Putamen (tissue), 1 donor: Measurements from ENCODE around the gene EIPR1.

Experiments
- DNase-seq: peaks from one replicate; pipeline ENCODE4 v3.0.0-alpha.2; 2016; ENCODE audit warnings: low spot score

Gene EIPR1

DNA sequence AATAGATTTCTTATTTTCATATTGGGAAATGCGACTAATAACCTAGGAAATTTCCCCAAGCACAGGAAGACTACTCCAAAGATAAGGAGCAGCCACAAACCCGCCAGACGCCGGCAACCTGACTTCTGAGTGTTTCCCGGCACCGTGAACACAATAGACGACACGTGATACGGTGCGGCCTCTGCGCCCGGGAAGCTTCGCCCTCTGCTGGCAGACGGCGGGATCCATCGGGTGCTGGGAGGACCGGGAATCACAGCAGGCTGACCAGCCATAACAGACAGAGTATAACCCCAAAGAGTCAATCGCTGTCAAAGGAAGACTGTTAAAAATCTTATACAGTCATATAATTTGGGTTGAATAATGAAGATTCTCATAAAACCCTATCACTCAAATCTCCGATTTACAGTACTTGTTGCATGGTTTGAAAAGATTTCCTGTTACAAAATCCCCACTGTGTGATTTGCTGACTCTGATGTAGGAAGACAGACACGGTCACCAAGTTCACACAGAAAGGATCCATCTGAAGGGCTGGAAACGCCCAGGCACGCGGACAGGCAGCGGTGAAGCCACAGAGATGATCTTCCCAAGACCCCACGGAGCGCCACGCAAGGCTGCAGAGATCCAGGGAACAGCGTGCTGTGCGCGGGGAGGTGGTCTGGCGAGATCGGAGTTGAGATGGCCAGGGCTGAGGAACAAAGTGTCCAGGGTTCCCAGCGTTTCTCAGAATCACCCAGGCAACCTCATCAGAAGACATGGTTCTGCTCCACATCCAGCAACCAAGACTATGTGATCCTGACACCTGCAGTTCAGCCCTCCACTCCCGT is 73.8 kb downstream of the EIPR1 start:
- peak; percentile 78 for DNase-seq

GRCh38 chr2:3302751-3303582 is 74.7 kb downstream of the EIPR1 start:
- DNase-seq = no peak

GRCh38 chr2:3302421-3302750 is 75.2 kb downstream of the EIPR1 start:
- no peak for DNase-seq

DNA sequence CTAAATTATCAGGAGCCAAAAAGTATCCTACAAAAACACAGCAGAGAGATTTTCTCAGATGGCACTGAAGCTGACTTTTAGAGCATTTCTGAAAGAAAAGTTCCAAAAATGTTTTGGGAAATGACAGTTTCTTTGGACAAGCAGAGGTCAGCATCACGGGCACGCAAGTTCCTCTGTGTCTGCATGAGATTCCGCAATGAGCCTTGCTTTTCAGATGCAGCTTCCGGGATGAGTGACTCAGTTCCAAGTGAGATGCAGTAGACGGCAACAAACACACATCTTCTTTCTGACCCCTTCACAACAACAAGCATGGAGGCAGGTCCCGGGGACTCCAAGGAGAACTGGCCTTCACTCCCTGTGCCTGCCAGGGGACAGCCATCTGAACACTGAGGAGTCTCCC is 76.6 kb downstream of the EIPR1 start:
- no peak for DNase-seq

- DNase-seq = no peak
Observed at GRCh38 chr2:3300224-3300995, 77.2 kb downstream of the EIPR1 start.

DNA sequence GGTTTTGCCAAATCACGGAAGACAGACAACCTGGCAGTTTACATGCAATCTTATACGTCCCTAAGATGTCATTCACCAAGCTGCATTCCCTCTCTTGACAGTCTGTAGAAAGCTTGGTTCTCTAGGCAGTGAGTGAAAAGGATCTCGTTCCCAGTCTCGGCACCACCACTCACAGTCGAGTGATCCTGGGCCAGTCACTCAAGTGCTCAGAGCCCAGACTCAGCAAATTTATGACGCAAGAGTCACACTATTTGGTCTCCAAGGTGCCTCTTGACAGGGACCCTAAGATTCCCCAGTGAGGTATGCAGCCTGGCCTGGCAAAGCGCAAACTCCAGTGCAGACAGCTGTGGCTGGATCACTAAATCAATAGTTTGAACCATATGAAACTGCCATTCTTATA is 77.9 kb downstream of the EIPR1 start:
- no peak for DNase-seq

DNA sequence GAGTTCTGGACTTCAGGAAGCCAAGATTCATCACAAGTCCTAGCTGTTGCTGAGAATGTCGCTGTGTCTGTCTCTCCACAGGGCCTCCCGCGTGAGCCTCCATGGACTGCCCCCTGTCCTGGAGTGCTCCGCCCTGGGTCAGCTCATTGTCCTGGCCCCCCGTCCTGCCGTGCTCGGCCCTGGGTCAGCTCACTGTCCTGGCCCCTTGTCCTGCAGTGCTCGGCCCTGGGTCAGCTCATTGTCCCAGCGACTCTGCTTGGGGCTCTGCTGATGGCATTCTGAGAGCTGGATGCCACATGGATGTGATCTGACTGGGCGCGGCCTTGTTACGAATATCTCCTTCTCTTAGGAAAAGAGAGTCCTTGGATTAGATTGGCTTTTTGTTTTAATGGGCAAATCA is 78.5 kb downstream of the EIPR1 start:
- DNase-seq = no peak

DNA sequence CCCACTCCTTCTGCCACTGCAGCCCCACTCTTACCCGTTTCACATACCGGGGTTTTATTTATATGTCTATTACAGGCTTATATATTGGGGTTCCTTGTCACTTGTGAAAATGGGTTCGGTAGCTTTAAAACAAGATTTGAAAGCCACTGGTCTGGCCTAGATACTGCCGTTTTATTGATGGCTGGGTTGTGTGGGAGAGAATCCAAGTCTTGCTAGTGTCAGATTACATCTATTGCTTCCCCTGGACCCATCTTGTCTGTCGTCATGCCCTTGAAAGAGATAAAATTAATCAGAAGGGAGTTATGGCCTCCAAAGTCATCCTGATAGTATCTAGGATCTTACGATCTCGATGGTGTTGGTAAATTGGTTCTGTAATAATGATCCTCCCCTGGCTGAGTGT is 79.4 kb downstream of the EIPR1 start:
- DNase-seq = no peak

GRCh38 chr2:3297523-3297922 is 80.1 kb downstream of the EIPR1 start:
- no peak for DNase-seq

DNA sequence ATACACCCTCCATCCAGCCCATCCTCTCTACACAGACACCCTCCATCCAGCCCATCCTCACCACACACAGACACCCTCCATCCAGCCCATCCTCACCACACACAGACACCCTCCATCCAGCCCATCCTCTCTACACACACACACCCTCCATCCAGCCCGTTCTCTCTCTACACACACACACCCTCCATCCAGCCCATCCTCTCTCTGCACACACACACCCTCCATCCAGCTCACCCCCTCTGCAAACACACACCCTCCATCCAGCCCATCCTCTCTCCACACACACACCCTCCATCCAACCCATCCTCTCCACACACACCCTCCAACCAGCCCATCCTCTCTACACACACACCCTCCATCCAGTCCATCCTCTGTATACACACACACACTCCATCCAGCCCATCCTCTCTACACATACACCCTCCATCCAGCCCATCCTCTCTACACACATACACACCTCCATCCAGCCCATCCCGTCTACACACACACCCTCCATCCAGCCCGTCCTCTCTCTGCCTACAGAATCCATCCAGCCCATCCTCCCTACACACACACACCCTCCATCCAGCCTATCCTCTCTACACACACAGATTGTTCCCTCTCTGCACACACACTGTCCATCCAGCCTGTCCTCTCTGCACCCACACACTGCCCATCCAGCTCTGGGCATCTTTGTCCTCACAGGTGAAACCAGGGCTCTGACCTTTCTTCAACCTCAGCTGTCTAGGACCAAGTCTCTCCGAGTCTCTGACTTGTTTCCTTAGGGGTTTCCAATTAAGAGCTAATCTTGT is 81.2 kb downstream of the EIPR1 start:
- DNase-seq = no peak

GRCh38 chr2:3294493-3294892 is 83.1 kb downstream of the EIPR1 start:
- no peak for DNase-seq

DNA sequence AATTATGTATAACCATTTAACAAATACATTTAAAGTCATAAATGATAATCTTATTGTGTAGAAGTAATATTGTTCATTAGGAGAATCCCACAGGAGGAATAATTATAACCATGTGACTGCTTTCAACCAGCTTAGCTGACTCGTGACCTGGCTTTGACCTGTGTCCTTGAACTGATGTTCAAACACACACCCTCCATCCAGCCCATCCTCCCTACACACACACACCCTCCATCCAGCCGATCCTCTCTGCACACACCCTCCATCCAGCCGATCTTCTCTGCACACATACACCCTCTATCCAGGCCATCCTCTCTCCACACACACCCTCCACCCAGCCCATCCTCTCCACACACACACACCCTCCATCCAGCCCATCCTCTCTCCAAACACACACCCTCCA is 83.5 kb downstream of the EIPR1 start:
- no peak for DNase-seq

- DNase-seq = no peak
Observed at GRCh38 chr2:3293221-3293620, 84.4 kb downstream of the EIPR1 start.

- no peak for DNase-seq
Observed at GRCh38 chr2:3292416-3292815, 85.2 kb downstream of the EIPR1 start.

- DNase-seq = no peak
Observed at GRCh38 chr2:3291750-3292149, 85.9 kb downstream of the EIPR1 start.

DNA sequence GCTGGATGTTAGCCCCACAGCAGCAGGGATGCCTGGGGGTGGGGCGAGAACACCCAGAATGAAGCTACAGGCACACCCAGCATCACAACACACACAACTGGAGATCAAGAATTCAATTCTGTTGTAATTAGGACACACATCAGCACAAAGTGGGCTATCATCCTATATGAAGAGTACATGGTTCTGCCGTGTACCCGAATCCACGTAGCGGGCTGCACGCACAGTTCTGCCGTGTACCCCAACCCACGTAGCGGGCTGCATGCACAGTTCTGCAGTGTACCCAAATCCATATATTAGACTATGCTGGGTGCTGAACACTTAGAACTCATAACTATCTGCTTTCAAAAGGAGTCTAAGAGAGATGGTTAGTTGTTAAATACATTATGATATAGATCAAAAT is 86.5 kb downstream of the EIPR1 start:
- no peak for DNase-seq

DNA sequence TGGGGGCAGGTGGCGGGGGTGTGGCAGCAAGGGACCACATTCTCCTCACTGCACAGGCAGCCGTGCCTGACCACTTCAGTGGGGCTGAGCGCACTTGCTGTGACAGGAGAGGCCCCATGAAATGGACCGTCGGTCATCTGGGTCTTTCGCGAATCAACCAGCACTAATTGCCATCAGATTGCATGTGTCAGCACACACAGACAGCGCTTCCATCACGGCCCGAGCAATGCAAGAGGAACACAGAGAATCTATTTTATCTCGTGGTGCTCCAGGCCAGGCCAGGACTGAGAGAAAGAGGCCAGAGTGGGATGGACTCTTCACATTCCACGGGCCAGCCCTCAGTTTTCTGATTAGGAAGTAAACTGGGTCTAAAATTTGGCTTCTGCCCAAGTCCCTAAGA is 87.0 kb downstream of the EIPR1 start:
- no peak for DNase-seq

- DNase-seq = no peak
Observed at GRCh38 chr2:3289971-3290370, 87.6 kb downstream of the EIPR1 start.

DNA sequence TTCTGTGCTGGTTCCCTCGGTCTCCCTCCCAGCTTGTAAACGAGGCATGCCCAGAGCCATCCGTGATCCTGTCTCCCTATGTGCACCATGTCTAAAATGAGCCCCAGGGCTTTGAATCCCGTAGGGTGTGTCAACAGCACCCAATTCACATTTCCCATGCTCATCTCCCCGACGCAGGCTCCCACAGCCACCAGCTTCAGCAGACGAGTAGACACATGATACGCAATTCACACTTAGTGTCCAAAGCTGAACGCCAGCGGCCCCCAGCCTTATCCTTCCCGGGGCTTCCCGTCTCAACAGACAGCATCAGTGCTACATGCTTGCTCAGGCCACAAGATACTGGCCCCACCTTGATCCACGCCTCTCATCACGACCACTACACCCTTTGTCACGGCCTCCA is 88.1 kb downstream of the EIPR1 start:
- no peak for DNase-seq

DNA sequence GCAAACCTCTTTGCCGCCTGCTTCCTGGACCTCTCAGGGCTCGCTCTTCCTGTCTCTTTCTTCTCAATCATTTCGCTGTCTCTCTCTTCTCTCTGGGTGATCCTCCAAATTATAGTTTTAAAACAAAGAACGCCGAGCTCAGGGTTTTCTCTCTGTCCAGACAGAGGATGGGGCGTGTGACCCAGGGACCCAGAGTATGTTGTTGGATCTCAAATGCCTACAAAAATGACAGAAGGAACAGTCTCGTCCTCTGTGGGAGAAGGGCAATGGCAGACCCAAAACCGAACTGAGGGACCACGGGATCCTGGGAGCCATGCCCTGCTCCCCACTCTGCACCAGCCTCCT is 88.5 kb downstream of the EIPR1 start:
- no peak for DNase-seq

GRCh38 chr2:3288470-3289170 is 89.0 kb downstream of the EIPR1 start:
- DNase-seq = peak; percentile 26
